Hepatocyte (in vitro differentiated cells): ENCODE measurements around the gene IQCH. TPM values are rescaled to one million over a fixed set of nuclear protein-coding genes. Genes with fewer than 3 reads are reported as not detected.

Experiments
- DNase-seq: peaks from one replicate; pipeline ENCODE4 v3.0.0-alpha.2; 2016; ENCODE audit warnings: low spot score
- H2AFZ ChIP-seq: fragments of 200-600 bp; sonication (generic); 2 replicates; pipeline ENCODE4 v1.6.0; 2016; ENCODE audit warnings: antibody characterized with exemption, mild to moderate bottlenecking
- H3K27ac ChIP-seq: fragments of 200-600 bp; sonication (generic); 2 replicates; pipeline ENCODE4 v1.5.1; 2016; ENCODE audit warnings: mild to moderate bottlenecking
- H3K27me3 ChIP-seq: fragments of 200-600 bp; sonication (generic); 2 replicates; pipeline ENCODE4 v1.6.1; 2016
- H3K36me3 ChIP-seq: fragments of 200-600 bp; sonication (generic); replicated peaks from 2 replicates; pipeline ENCODE4 v1.5.1; 2016; ENCODE audit warnings: low read depth; ENCODE audit not compliant: insufficient read depth
- H3K4me1 ChIP-seq: fragments of 200-600 bp; sonication (generic); 2 replicates; pipeline ENCODE4 v1.5.1; 2016; ENCODE audit warnings: mild to moderate bottlenecking, moderate library complexity; ENCODE audit not compliant: insufficient read depth
- H3K4me2 ChIP-seq: fragments of 200-600 bp; sonication (generic); 2 replicates; pipeline ENCODE4 v1.6.0; 2016
- H3K4me3 ChIP-seq: fragments of 200-600 bp; sonication (generic); 2 replicates; pipeline ENCODE4 v1.5.1; 2016; ENCODE audit warnings: mild to moderate bottlenecking
- H3K79me2 ChIP-seq: fragments of 200-600 bp; sonication (generic); 2 replicates; pipeline ENCODE4 v1.6.0; 2017; ENCODE audit warnings: mild to moderate bottlenecking
- H3K9me2 ChIP-seq: fragments of 200-600 bp; sonication (generic); replicated peaks from 2 replicates; pipeline ENCODE4 v1.6.0; 2017; ENCODE audit warnings: mild to moderate bottlenecking; ENCODE audit not compliant: insufficient read depth
- H3K9me3 ChIP-seq: fragments of 200-600 bp; sonication (generic); 2 replicates; pipeline ENCODE4 v1.5.1; 2016; ENCODE audit warnings: low read depth, mild to moderate bottlenecking
- H4K20me1 ChIP-seq: fragments of 200-600 bp; sonication (generic); 2 replicates; pipeline ENCODE4 v1.6.0; 2016; ENCODE audit warnings: mild to moderate bottlenecking; ENCODE audit not compliant: insufficient read depth, poor library complexity, severe bottlenecking
- CTCF ChIP-seq: fragments of 200-600 bp; sonication (generic); IDR thresholded peaks from 2 replicates; pipeline ENCODE4 v1.5.1; 2016; ENCODE audit warnings: antibody characterized with exemption, mild to moderate bottlenecking; ENCODE audit not compliant: poor library complexity
- EZH2 ChIP-seq: fragments of 200-600 bp; sonication (generic); IDR thresholded peaks from 2 replicates; pipeline ENCODE4 v1.6.1; 2016; ENCODE audit warnings: antibody characterized with exemption, mild to moderate bottlenecking, borderline replicate concordance
- EZH2phosphoT487 ChIP-seq: fragments of 200-600 bp; sonication (generic); IDR thresholded peaks from one replicate; pipeline ENCODE4 v1.6.1; 2018; ENCODE audit warnings: antibody characterized with exemption, mild to moderate bottlenecking, low read depth, moderate library complexity; ENCODE audit not compliant: unreplicated experiment, severe bottlenecking
- WGBS: methylation state at CpG from one replicate; pipeline ENCODE4 v1.1.6; 2016; ENCODE audit warnings: low lambda C conversion rate; ENCODE audit errors: missing lambda C conversion rate; 5-methylcytosine and 5-hydroxymethylcytosine counted together
- polyA plus RNA-seq: library from polyadenylated mRNA; unstranded; fragments of >200 nt; fragmentation: Nextera tagmentation; extraction: Ambion mirVana; gene quantifications from 2 replicates; pipeline ENCODE4 v1.2.1, GENCODE V29; 2016
- total RNA-seq: library from RNA; depleted of rRNA; stranded (reverse); fragments of >200 nt; gene quantifications from 2 replicates; pipeline ENCODE4 v1.2.3, GENCODE V29; 2014

Gene IQCH
- total and polyA plus RNA-seq, 2 experiments from 2014 or later, result 0.76 to 1.0 TPM

GRCh38 chr15:67419705-67420104 lies 165.1 kb downstream of the IQCH start:
- no peak for DNase-seq
- 86% methylated on average over 3 of the region's 3 CpGs for WGBS
- Histone ChIP-seq H3K27me3 (no peaks in the 10 kb centered on the region), H3K9me2 (no peaks in the 10 kb centered on the region), H3K9me3 (no peaks in the 10 kb centered on the region), H3K79me2 (no peaks in the 10 kb centered on the region), H3K27ac (no peak overlapping the region), H3K4me3 (no peak overlapping the region), H3K4me1 (no peaks in the 10 kb centered on the region), H3K4me2 (no peak overlapping the region), H3K36me3 (no peaks in the 10 kb centered on the region), H2AFZ (no peak overlapping the region), H4K20me1 (no peaks in the 10 kb centered on the region)
- TF ChIP-seq CTCF, result no peak
- no peak for TF ChIP-seq EZH2phosphoT487
- no peak for TF ChIP-seq EZH2

GRCh38 chr15:67420137-67420536 lies 165.6 kb downstream of the IQCH start:
- no peaks in the 10 kb centered on the region for H3K4me1 ChIP-seq
- no peaks in the 10 kb centered on the region for H3K36me3 ChIP-seq
- no peaks in the 10 kb centered on the region for H3K27me3 ChIP-seq
- TF ChIP-seq EZH2phosphoT487 (no peak), EZH2 (no peak)
- H2AFZ ChIP-seq, result no peak overlapping the region
- WGBS, result 76% methylated on average over 2 of the region's 2 CpGs
- H3K27ac ChIP-seq, result no peak overlapping the region
- no peak overlapping the region for H3K4me2 ChIP-seq
- no peaks in the 10 kb centered on the region for H3K79me2 ChIP-seq
- H3K9me2 ChIP-seq, result no peaks in the 10 kb centered on the region
- no peak overlapping the region for H3K4me3 ChIP-seq
- H3K9me3 ChIP-seq, result no peaks in the 10 kb centered on the region
- H4K20me1 ChIP-seq, result no peaks in the 10 kb centered on the region
- no peak for DNase-seq

- Histone ChIP-seq H3K4me2 (no peak overlapping the region), H3K36me3 (no peaks in the 10 kb centered on the region), H2AFZ (no peak overlapping the region), H3K79me2 (no peaks in the 10 kb centered on the region), H3K4me3 (no peak overlapping the region), H3K27me3 (no peaks in the 10 kb centered on the region), H3K9me3 (no peaks in the 10 kb centered on the region), H3K9me2 (no peaks in the 10 kb centered on the region), H3K27ac (no peak overlapping the region), H4K20me1 (no peaks in the 10 kb centered on the region), H3K4me1 (no peaks in the 10 kb centered on the region)
- no peak for DNase-seq
- TF ChIP-seq CTCF (no peak), EZH2 (no peak), EZH2phosphoT487 (no peak)
- 89% methylated on average over 6 of the region's 6 CpGs for WGBS
These were observed 166.5 kb downstream of the IQCH start for GRCh38 chr15:67421105-67421504.

- H3K27ac ChIP-seq, result no peak overlapping the region
- no peaks in the 10 kb centered on the region for H4K20me1 ChIP-seq
- H3K9me2 ChIP-seq, result no peaks in the 10 kb centered on the region
- no peak overlapping the region for H2AFZ ChIP-seq
- TF ChIP-seq EZH2, result no peak
- TF ChIP-seq EZH2phosphoT487, result no peak
- no peak for TF ChIP-seq CTCF
- H3K4me3 ChIP-seq, result no peak overlapping the region
- no peaks in the 10 kb centered on the region for H3K9me3 ChIP-seq
- H3K27me3 ChIP-seq, result no peaks in the 10 kb centered on the region
- WGBS, result 81% methylated on average over 1 of the region's 1 CpG
- no peaks in the 10 kb centered on the region for H3K4me1 ChIP-seq
- no peak overlapping the region for H3K4me2 ChIP-seq
- H3K79me2 ChIP-seq, result no peaks in the 10 kb centered on the region
- no peaks in the 10 kb centered on the region for H3K36me3 ChIP-seq
- no peak for DNase-seq
These were observed 167.7 kb downstream of the IQCH start for GRCh38 chr15:67422296-67422695.
